K562 (cell line): ENCODE data around the gene RTP3. TPM values are rescaled to one million over a fixed set of nuclear protein-coding genes. Genes with fewer than 3 reads are reported as not detected.

Source experiments
- ATAC-seq: fragments of 200-7000 bp; cut with Tn5 transposase; 3 replicates; pipeline ENCODE4 v1.9.1; 2020; ENCODE audit warnings: moderate library complexity
- BruUV-seq: library from RNA; stranded (reverse); fragments of 400-500 nt; replicated peaks from 2 replicates; lab custom pipeline; 2021; lab: Mats Ljungman, UMichigan
- CTCF ChIA-PET: fragments of 300-600 bp; formaldehyde crosslinking; extraction: SDS; loops from one replicate; lab custom pipeline; 2021; ENCODE audit warnings: low intra/inter-chr PET ratio; lab: Yijun Ruan, JAX
- POLR2A ChIA-PET: fragments of 300-600, 350-650 bp; sonication (Branson Sonifier 250); formaldehyde crosslinking; extraction: SDS; loops from one replicate; lab custom pipeline; 2021; ENCODE audit warnings: antibody characterized with exemption, inconsistent platforms; lab: Yijun Ruan, JAX
- DNase-seq, 4 experiments: peaks; one replicate each; pipeline versions ENCODE4 v3.0.0 to v3.0.0-alpha.2; 2011 to 2018; ENCODE audit warnings: low spot score in 3 of 4, mixed read lengths in 3 of 4; ENCODE audit errors: extremely low read depth in 1 of 4
- FAIRE-seq: peaks from 2 replicates; lab custom pipeline; 2011; peaks lifted over from hg19 to GRCh38; lab: Jason Lieb, UNC
- H2AFZ ChIP-seq: 2 replicates; pipeline ENCODE4 v1.6.0; 2011; ENCODE audit warnings: low read depth, low read length, control low read depth, inconsistent platforms
- H3K27ac ChIP-seq: fragments of 200-600 bp; 3 replicates; pipeline ENCODE4 v1.8.0; 2011; ENCODE audit warnings: low read depth, mild to moderate bottlenecking, control low read depth, inconsistent platforms, low read length, moderate library complexity, mixed read lengths; ENCODE audit errors: extremely low read depth
- H3K27me3 ChIP-seq, 2 experiments: fragments of 300-600 bp in 1 of 2; 2 replicates in 1 of 2; 3 replicates in 1 of 2; pipeline versions ENCODE4 v1.6.0 to v1.8.0; 2011; ENCODE audit warnings: inconsistent platforms in 2 of 2, low read length in 2 of 2, mild to moderate bottlenecking in 1 of 2, mixed read lengths in 1 of 2, moderate library complexity in 1 of 2; ENCODE audit not compliant: control insufficient read depth in 2 of 2, insufficient read depth in 2 of 2
- H3K36me3 ChIP-seq: fragments of 300-600 bp; 3 replicates; pipeline ENCODE4 v1.8.0; 2011; ENCODE audit warnings: mild to moderate bottlenecking, low read length, inconsistent platforms; ENCODE audit not compliant: control insufficient read depth, insufficient read depth
- H3K4me1 ChIP-seq, 2 experiments: fragments of 200-600 bp in 1 of 2; replicated peaks in 1 of 2; 2 replicates in 1 of 2; 3 replicates in 1 of 2; pipeline versions ENCODE4 v1.5.1 to v1.8.0; 2011; ENCODE audit warnings: inconsistent platforms in 2 of 2, low read length in 2 of 2, mild to moderate bottlenecking in 1 of 2, mixed read lengths in 1 of 2, moderate library complexity in 1 of 2; ENCODE audit not compliant: control insufficient read depth in 2 of 2, insufficient read depth in 2 of 2
- H3K4me2 ChIP-seq: 2 replicates; pipeline ENCODE4 v1.6.1; 2011; ENCODE audit warnings: low read length, control low read depth, inconsistent platforms, mixed read lengths; ENCODE audit not compliant: insufficient read depth
- H3K4me3 ChIP-seq: fragments of 200-600 bp; sonication (generic), shearing (Covaris generic); 2 replicates; pipeline ENCODE4 v1.5.1; 2016; ENCODE audit warnings: control low read depth, inconsistent platforms
- H3K79me2 ChIP-seq: fragments of 200-600 bp; 3 replicates; pipeline ENCODE4 v1.8.0; 2011; ENCODE audit warnings: low read length, inconsistent platforms; ENCODE audit not compliant: control insufficient read depth, insufficient read depth
- H3K9ac ChIP-seq, 2 experiments: 2 replicates each; pipeline versions ENCODE4 v1.6.0 to v1.6.1; 2011; ENCODE audit warnings: low read depth in 2 of 2, low read length in 2 of 2, control low read depth in 1 of 2, inconsistent platforms in 1 of 2, mild to moderate bottlenecking in 1 of 2, mixed read lengths in 1 of 2; ENCODE audit not compliant: insufficient read depth in 1 of 2
- H3K9me1 ChIP-seq: one replicate; pipeline ENCODE4 v1.6.0; 2011; ENCODE audit warnings: inconsistent platforms, mild to moderate bottlenecking, low read length, moderate library complexity; ENCODE audit not compliant: control insufficient read depth, insufficient read depth
- H3K9me3 ChIP-seq: replicated peaks from 2 replicates; pipeline ENCODE4 v1.5.1; 2011; ENCODE audit warnings: low read depth, low read length, inconsistent platforms; ENCODE audit not compliant: control insufficient read depth, insufficient read depth
- H4K20me1 ChIP-seq: replicated peaks from 2 replicates; pipeline ENCODE4 v1.6.1; 2011; ENCODE audit warnings: low read length, inconsistent platforms, mixed read lengths; ENCODE audit not compliant: control insufficient read depth, insufficient read depth
- ADNP ChIP-seq: fragments of 200-800 bp; sonication (Bioruptor generic); IDR thresholded peaks from 2 replicates; pipeline ENCODE4 v1.6.1; 2016; ENCODE audit warnings: missing genetic modification characterization, missing compliant biosample characterization
- ATF3 ChIP-seq, 2 experiments: fragments of 450-650 bp in 1 of 2; sonication (generic) in 1 of 2; formaldehyde crosslinking in 1 of 2; IDR thresholded peaks in 1 of 2; conservative IDR thresholded peaks in 1 of 2; 2 replicates each; pipeline versions ENCODE4 v1.6.1 to v1.8.1; 2016 to 2023; ENCODE audit warnings: mild to moderate bottlenecking in 2 of 2, moderate library complexity in 2 of 2, inconsistent platforms in 1 of 2, missing genetic modification reagents in 1 of 2
- EWSR1 ChIP-seq: fragments of 450-650 bp; IDR thresholded peaks from 2 replicates; pipeline ENCODE4 v1.6.1; 2018; ENCODE audit warnings: borderline replicate concordance, mild to moderate bottlenecking, low read depth, moderate library complexity; ENCODE audit not compliant: partially characterized antibody
- JUNB ChIP-seq: fragments of 450-650 bp; formaldehyde crosslinking; conservative IDR thresholded peaks from 2 replicates; pipeline ENCODE4 v1.4.0; 2020; ENCODE audit warnings: mild to moderate bottlenecking
- KDM2B ChIP-seq: fragments of 250-450 bp; sonication (Bioruptor Pico); IDR thresholded peaks from 2 replicates; pipeline ENCODE4 v1.8.0; 2021; ENCODE audit warnings: mild to moderate bottlenecking, moderate library complexity
- SMAD4 ChIP-seq: fragments of 250-450 bp; sonication (Bioruptor Pico); conservative IDR thresholded peaks from 2 replicates; pipeline ENCODE4 v1.8.0; 2021; ENCODE audit warnings: inconsistent platforms, mild to moderate bottlenecking, moderate library complexity
- SPI1 ChIP-seq: IDR thresholded peaks from 2 replicates; pipeline ENCODE4 v1.6.1; 2011; ENCODE audit warnings: low read depth, low read length, control low read depth, borderline replicate concordance
- ZNF316 ChIP-seq: fragments of 450-650 bp; IDR thresholded peaks from 2 replicates; pipeline ENCODE4 v1.6.1; 2016
- WGBS: fragments of 100-300 bp; shearing (Covaris generic); methylation state at CpG from one replicate; pipeline ENCODE4 v1.1.6; 2016; ENCODE audit warnings: low coverage, mixed read lengths; ENCODE audit not compliant: insufficient coverage; ENCODE audit errors: missing lambda C conversion rate; 5-methylcytosine and 5-hydroxymethylcytosine counted together
- in situ Hi-C: fragments of 300-500 bp; cut with MboI; formaldehyde crosslinking; loops from 4 replicates; pipeline ENCODE4 v1.15.0; 2018; ENCODE audit warnings: inconsistent platforms, mixed read lengths
- intact Hi-C: fragments of 100-400 bp; cut with micrococcal nuclease; formaldehyde crosslinking; loops from 2 replicates; pipeline ENCODE4 v1.14.2; 2022
- polyA plus RNA-seq, 8 experiments: library from polyadenylated mRNA; depleted of rRNA in 4 of 8; stranded (reverse) in 5 of 8; unstranded in 3 of 8; fragments of >200 nt; fragmentation: Nextera tagmentation in 2 of 8; fragmentation: Illumina TruSeq in 1 of 8; extraction: Ambion mirVana in 2 of 8; extraction: Trizol in 1 of 8; gene quantifications; 2 replicates each; pipeline versions ENCODE4 v1.2.1 to v1.2.3, GENCODE V29; 2011 to 2014; ENCODE audit warnings: inconsistent platforms in 1 of 8, missing spikeins in 1 of 8
- total RNA-seq, 7 experiments: library from RNA; depleted of rRNA in 6 of 7; stranded (reverse); fragments of >200 nt in 6 of 7; fragmentation: Illumina TruSeq in 2 of 7; extraction: Trizol in 2 of 7; gene quantifications; 2 replicates each; pipeline versions ENCODE4 v1.2.1 to v1.2.3, GENCODE V29; 2011 to 2021; ENCODE audit warnings: low replicate concordance in 1 of 7
- TF ChIP-seq, protein P1 (sequence below): fragments of 250-450 bp; sonication (Bioruptor Pico); IDR thresholded peaks from 2 replicates; pipeline ENCODE4 v1.4.0; 2020; ENCODE audit warnings: mild to moderate bottlenecking, moderate library complexity, borderline replicate concordance
- TF ChIP-seq, protein P2 (sequence below): fragments of 250-450 bp; sonication (Bioruptor Pico); IDR thresholded peaks from 2 replicates; pipeline ENCODE4 v1.4.0; 2020; ENCODE audit warnings: borderline replicate concordance

The RTP3 gene
- total and polyA plus RNA-seq, 9 of the 15 experiments (the other 6 are each of a cell fraction or from before 2014, with no cell fraction given) = not detected

GRCh38 chr3:46527239-46527638 lies 29.5 kb downstream of the RTP3 start (continued):
- TF ChIP-seq, protein P1, sequence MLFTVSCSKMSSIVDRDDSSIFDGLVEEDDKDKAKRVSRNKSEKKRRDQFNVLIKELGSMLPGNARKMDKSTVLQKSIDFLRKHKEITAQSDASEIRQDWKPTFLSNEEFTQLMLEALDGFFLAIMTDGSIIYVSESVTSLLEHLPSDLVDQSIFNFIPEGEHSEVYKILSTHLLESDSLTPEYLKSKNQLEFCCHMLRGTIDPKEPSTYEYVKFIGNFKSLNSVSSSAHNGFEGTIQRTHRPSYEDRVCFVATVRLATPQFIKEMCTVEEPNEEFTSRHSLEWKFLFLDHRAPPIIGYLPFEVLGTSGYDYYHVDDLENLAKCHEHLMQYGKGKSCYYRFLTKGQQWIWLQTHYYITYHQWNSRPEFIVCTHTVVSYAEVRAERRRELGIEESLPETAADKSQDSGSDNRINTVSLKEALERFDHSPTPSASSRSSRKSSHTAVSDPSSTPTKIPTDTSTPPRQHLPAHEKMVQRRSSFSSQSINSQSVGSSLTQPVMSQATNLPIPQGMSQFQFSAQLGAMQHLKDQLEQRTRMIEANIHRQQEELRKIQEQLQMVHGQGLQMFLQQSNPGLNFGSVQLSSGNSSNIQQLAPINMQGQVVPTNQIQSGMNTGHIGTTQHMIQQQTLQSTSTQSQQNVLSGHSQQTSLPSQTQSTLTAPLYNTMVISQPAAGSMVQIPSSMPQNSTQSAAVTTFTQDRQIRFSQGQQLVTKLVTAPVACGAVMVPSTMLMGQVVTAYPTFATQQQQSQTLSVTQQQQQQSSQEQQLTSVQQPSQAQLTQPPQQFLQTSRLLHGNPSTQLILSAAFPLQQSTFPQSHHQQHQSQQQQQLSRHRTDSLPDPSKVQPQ (CRISPR knock-in tag) = no peak
- TF ChIP-seq JUNB = no peak
- TF ChIP-seq ZNF316 = no peak
- TF ChIP-seq, protein P2, sequence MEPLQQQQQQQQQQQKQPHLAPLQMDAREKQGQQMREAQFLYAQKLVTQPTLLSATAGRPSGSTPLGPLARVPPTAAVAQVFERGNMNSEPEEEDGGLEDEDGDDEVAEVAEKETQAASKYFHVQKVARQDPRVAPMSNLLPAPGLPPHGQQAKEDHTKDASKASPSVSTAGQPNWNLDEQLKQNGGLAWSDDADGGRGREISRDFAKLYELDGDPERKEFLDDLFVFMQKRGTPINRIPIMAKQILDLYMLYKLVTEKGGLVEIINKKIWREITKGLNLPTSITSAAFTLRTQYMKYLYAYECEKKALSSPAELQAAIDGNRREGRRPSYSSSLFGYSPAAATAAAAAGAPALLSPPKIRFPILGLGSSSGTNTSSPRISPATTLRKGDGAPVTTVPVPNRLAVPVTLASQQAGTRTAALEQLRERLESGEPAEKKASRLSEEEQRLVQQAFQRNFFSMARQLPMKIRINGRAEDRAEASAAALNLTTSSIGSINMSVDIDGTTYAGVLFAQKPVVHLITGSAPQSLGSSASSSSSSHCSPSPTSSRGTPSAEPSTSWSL (CRISPR knock-in tag) = no peak
- no peak for TF ChIP-seq SMAD4 (CRISPR knock-in tag)
- TF ChIP-seq SPI1 = no peak

DNA sequence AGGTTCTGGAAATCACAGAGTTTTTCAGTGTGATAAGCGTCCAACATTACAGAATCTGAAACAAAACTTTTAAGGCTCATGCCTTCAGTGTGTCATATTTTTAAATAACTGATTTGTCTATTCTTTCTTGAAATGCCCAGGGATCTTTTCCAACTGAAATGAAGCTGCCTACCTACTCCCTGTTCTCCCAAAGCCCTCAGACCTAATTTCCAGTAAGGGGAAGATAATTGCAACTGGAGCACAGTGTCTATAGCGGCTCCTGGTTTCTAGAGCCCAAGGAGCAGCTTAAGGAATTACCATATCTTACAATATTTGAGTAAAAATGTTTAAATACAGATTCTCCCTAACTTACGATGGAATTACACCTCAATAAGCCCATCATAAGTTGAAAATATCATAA lies 35.3 kb downstream of the RTP3 start:
- CTCF ChIA-PET = no interaction called here
- no peak overlapping the region for H3K27ac ChIP-seq
- POLR2A ChIA-PET = interaction anchor here (0.6 to 1.7 kb wide), 4 partner anchors 9 to 44 kb away, joined by 3 to 5 read pairs (median 4); no protein-coding TSS in a partner anchor
- FAIRE-seq = no peak
- no peak overlapping the region for H2AFZ ChIP-seq
- no peak overlapping the region for H3K4me3 ChIP-seq
- ATAC-seq = no peak
- H3K4me1 ChIP-seq = peaks cover 0 to 2% of the 10 kb centered on the region in 2 experiments; a peak in 2 of 5 replicates
- H3K79me2 ChIP-seq = no peaks in the 10 kb centered on the region
- H3K9me1 ChIP-seq = no peaks in the 10 kb centered on the region
- no peaks in the 10 kb centered on the region; a peak in 1 of 5 replicates for H3K27me3 ChIP-seq
- no peaks in the 10 kb centered on the region for H3K9me3 ChIP-seq
- TF ChIP-seq EWSR1 (no peak), ADNP (0 out of 2 replicates have a peak, but pooled peaks have one; percentile 25), KDM2B (CRISPR knock-in tag) (no peak), ATF3 (IDR thresholded peaks at IDR 0.05) (no peak), ATF3 (CRISPR knock-in tag; conservative IDR thresholded peaks at IDR 0.05) (no peak)
- no peak overlapping the region for H3K4me2 ChIP-seq
- H3K36me3 ChIP-seq = no peaks in the 10 kb centered on the region
- intact Hi-C loops (no loop called here), in situ Hi-C loops (no loop called here)
- H3K9ac ChIP-seq = no peak overlapping the region
- no TSS peak for BruUV-seq
- DNase-seq = no peak
- H4K20me1 ChIP-seq = no peaks in the 10 kb centered on the region
- WGBS = 6% methylated on average over 3 of the region's 3 CpGs
